Liver (tissue), 3 donors: Measurements from ENCODE around the gene COL5A1.

Experiments used
- CTCF ChIP-seq: fragments of 150-350 bp; IDR thresholded peaks from 2 replicates; pipeline ENCODE4 v1.5.1; 2017; ENCODE audit warnings: improper control_type of control experiment, low read depth, low read length; ENCODE audit not compliant: missing input control
- FOXA1 ChIP-seq: IDR thresholded peaks from 2 replicates; pipeline ENCODE4 v1.6.1; 2016; ENCODE audit warnings: antibody characterized with exemption
- GABPA ChIP-seq, 2 donors: IDR thresholded peaks in 1 of 2; conservative IDR thresholded peaks in 1 of 2; 2 replicates each; pipeline ENCODE4 v1.6.1; 2016; ENCODE audit warnings: antibody characterized with exemption in 2 of 2, mild to moderate bottlenecking in 1 of 2, moderate library complexity in 1 of 2
- RAD21 ChIP-seq, 2 donors: IDR thresholded peaks; 2 replicates each; pipeline ENCODE4 v1.6.1; 2016; ENCODE audit warnings: antibody characterized with exemption in 2 of 2, mild to moderate bottlenecking in 2 of 2
- RXRA ChIP-seq, 2 donors: IDR thresholded peaks; 2 replicates each; pipeline ENCODE4 v1.6.1; 2017 to 2018; ENCODE audit warnings: antibody characterized with exemption in 2 of 2, mild to moderate bottlenecking in 1 of 2
- TAF1 ChIP-seq: conservative IDR thresholded peaks from 2 replicates; pipeline ENCODE4 v1.6.1; 2016; ENCODE audit warnings: antibody characterized with exemption, mild to moderate bottlenecking
- ZBTB33 ChIP-seq: IDR thresholded peaks from 2 replicates; pipeline ENCODE4 v1.6.1; 2016; ENCODE audit warnings: antibody characterized with exemption
- donor health status: healthy.
- donor health status: healthy.

- no peak for TF ChIP-seq GABPA (IDR thresholded peaks at IDR 0.05 in 1 of 2, conservative IDR thresholded peaks at IDR 0.05 in 1 of 2)
- no peak for TF ChIP-seq RXRA (IDR thresholded peaks at IDR 0.05)
- TF ChIP-seq RAD21 (IDR thresholded peaks at IDR 0.05), result no peak
- TF ChIP-seq CTCF, result no peak
- no peak for TF ChIP-seq ZBTB33
- TF ChIP-seq TAF1, result no peak
- no peak for TF ChIP-seq FOXA1
Measured at GRCh38 chr9:134755221-134755907, 113.8 kb downstream of the COL5A1 start.
